HG03432 (cell line): ENCODE results near the gene PIGX.

Experiments
- ATAC-seq: cut with Tn5 transposase; IDR thresholded peaks from one replicate; pipeline ENCODE4 v1.9.1; 2021; ENCODE audit warnings: mild to moderate bottlenecking, moderate library complexity; ENCODE audit not compliant: unreplicated experiment

The PIGX gene

GRCh38 chr3:196711838-196712513, at the start of gene PIGX, which contains the start of gene CEP19:
PIGX (plus strand) TSS chr3:196712377.
CEP19 (minus strand) TSS chr3:196712250; CDS start chr3:196708657, 3,593 bp downstream.
- peak; percentile 77 for ATAC-seq

DNA sequence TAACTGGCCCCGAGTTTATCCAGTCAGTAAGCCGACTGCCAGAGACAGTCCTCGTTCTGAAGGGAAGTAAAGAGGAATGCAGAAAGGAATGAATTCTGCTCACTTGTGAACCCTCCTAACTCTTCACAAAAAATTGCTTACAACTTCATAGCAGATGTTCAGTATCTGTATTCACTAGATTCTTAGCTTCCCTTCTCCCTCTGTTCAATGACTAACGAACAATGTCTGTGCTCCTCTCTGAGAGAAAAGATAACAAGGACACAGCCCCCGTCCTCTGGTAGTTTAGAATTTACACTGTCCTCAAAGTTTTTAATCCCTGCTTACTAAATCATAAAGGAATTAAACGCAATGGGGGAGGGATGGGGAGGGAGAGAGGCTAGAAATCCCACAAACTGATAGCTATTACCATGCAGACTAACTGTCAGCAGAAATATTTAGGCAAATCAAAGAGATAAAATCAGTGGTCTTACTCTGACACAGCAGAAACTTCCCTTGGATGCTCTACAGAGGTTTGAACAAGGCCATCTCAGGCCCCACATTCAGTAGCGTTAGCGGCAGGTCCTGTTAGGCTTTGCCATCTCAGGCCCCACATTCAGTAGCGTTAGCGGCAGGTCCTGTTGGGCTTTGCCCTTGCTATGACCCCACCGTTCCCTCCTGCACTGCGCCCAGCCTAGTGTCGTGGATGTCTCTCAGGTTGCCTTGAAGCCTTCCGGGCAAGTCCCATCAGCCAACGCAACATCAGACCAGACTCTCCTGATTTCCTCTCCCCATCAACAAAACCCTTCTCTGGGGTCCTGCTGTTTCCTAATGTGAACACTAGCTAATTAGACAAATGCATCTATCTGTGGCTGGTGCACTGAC, 49.2 kb upstream of the PIGX start:
- ATAC-seq, result no peak

DNA sequence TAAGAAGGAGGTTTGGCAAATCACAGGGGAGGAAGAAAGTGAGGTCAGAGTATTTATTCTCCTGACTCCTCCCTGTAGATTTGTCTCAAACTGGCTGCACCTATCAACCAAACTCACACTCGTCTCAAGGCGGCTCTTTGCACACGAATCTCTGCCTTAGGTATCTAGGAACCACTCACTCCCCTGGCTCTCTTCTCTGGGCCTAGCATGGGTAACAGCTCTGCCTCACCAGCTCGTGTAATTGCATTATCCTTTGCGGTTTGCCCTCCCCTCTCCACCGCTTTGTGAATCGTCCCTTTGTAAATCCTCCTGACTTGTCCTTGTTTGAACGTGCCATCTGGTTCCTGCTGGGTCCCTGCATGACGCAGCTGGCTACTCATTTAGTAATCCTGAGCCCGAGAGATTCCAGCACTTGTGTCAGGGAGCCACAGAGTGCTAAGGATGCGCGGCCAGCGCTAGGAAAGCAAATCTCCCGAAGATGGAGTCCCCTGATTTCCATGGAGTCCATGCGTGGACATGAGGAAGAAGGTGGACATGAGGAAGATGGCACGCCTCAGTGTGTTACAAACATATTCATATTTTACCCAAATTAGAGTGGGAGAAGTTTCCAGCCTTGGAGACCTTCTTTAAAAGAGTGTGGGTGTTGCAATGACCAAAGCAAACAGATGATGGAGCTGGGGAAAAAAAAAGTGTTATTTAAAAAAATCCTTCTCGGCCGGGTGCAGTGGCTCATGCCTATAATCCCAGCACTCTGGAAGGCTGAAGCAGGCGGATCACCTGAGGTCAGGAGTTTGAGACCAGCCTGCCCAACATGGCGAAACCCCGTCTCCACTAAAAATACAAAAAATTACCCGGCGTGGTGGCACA, 45.9 kb upstream of the PIGX start:
- no peak for ATAC-seq

DNA sequence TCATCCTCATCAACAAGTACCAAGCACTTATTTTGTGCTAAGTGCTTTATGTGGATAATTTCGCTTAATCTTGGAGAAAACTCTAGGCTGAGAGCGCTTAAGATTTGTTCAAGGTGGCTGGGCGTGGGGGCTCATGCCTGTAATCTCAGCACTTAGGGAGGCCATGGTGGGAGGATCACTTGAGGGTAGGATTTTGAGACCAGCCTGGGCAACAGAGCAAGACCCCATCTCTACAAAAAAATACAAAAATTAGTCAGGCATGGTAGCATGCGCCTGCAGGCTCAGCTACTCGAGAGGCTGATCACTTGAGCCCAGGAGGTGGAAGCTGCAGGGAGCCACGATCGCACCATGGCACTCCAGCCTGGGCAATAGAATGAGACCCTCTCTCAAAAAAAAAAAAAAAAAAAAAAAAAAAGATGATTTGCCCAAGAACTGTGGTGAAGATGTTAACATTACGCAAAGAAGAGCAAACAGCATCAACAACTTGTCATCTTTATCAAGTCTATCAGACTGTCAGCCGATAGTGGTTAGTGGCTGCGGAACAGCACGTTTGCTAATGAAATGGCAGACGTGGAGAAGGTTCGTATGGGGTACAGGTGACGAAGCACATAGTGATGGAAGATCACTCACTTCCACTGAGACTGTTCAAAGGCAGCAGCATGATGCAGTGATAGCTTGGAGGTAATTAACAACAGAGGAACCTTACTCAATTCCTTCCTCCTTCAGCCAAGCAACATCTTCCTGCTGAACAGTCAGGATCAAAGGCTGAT, 44.9 kb upstream of the PIGX start:
- no peak for ATAC-seq

- ATAC-seq, result no peak
Measured at GRCh38 chr3:196670339-196670738, 41.8 kb upstream of the PIGX start.

GRCh38 chr3:196673632-196674031, 38.5 kb upstream of the PIGX start:
- no peak for ATAC-seq

GRCh38 chr3:196677353-196677752, 34.8 kb upstream of the PIGX start:
- ATAC-seq, result no peak

GRCh38 chr3:196677931-196678330, 34.2 kb upstream of the PIGX start:
- ATAC-seq, result no peak

DNA sequence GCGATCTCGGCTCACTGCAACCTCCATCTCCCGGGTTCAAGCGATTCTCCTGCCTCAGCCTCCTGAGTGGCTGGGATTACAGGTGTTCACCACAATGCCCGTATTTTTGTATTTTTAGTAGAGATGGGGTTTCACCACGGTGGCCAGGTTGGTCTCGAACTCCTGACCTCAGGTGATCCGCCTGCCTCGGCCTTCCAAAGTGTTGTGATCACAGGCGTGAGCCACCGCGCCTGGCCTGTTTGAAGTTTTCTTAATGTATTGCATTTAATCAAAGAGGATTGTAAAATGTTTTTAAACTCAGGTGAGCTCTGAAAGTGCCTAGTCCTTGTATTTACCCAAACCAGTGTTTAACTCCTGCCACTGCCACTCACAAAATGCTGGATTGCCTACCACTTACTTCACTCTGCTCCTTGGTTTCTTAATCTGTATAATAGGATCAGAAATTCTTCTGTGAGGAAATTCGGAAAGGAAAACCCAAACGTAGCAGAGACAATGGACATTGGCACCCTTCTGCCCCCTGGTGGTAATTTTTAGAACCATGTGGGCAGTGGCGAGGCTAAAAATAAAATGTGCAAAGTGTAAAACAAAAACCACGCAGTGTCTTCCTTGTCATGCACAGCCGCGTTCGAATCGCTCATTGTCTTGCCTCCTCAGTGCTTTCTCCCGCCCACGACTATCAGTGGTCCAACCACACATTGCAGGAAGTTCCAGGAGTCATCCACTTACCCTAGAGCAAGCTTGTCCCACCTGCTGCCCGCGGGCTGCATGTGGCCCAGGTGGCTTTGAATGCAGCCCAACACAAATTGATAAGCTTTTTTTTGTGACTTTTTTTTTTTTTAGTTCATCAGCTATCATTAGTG, 27.4 kb upstream of the PIGX start:
- peak; percentile 93 for ATAC-seq

DNA sequence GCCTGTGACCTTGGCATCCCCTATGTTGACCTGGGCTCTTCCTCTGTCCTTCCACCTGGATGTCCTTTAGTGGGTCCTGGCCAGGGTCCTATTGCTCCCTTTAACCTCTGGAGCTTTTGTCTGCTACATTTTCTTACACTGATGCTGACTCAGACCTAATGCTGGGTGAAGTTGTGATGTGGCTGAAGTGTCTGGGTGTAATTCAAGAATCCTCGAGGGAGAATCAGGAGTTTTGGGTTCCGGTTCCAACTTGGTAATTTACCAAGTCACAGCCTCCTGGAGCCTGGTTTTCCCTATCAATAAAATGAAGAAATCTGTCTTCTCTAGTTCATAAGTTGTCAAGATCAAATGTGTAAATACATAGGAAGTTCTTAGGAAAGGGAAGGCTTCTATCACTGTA, 25.7 kb upstream of the PIGX start:
- ATAC-seq, result no peak

DNA sequence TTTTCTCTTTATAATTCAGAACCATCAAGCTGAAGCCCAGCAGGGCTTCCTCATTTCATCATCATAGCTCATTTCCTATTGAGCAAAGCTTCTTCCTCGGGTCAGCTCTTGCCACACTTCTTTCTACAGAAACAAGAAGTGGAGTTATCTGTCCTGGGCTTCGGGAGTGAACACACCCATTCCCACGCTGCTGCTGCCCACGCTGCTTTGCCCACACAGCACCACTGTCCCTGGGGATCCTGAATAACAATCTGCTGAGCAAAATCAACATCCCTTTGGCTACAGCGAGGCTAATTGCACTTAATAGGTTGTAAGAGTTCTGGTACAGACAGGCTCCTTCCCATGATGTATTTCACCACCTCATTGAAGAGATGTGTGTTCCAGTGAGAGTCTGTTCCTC, 23.8 kb upstream of the PIGX start:
- ATAC-seq, result no peak

DNA sequence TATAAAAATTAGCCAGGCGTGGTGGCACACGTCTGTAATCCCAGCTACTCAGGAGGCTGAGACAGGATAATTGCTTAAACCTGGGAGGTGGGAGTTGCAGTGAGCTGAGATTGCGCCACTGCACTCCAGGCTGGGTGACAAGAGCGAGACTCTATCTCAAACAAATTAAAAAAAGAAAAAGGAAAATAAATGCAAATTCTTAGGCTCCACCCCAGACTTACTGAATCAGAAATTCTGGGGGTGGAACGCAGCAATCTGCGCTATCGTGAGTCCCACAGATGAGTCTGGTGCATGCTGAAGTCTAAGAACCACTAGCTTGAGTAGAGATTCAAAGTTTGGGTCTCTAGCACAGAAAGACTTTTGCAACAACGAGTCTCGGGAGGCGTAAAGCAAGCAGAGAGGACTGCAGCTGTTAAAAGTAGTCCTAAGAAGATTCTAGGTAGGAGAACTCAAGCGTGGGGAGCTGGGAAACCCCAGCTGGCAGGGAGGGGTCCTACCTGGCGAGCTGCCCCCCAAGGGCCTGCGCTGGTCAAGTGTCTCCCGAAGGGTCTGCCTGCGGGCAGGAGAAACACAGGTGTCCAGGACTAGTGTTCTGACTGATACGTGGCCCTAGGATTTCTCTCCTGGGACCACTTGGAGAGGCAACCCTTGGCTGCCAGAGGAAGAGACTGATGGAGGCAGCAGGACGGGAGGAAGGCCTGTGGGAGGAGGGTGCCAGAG, 22.1 kb upstream of the PIGX start:
- no peak for ATAC-seq

DNA sequence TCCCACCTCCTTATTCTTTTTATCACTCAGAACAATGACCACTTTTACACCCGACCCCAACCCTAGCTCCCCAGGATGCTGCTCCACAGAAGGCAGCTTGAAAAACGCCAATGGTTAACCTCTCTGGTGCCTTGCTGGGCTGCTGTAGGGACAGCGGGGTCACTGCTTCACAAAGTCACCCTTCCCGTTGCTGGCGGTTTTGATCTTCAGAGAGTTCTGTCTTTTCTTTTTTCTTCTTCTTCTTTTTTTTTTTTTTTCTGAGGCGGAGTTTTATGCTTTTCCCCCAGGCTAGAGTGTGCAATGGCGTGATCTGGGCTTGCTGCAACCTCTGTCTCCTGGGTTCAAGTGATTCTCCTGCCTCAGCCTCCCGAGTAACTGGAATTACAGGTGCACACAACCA, 20.8 kb upstream of the PIGX start:
- no peak for ATAC-seq

DNA sequence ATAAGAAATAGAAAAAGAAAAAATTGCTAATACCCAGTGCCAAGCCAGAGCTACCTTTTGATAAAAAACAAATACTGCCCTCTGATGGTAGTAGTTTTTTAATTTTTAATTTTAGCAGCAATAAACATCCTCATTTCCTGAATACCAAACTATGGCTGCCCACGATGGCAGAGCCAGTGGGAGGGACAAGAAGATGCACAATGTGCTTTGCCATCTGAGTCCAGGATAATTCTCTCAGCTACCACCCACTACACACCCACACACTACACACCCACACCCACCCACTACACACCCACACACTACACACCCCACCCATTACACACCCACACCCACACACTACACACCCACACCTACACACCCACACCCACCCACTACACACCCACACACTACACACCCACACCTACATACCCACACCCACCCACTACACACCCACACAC, 18.0 kb upstream of the PIGX start:
- ATAC-seq, result no peak

DNA sequence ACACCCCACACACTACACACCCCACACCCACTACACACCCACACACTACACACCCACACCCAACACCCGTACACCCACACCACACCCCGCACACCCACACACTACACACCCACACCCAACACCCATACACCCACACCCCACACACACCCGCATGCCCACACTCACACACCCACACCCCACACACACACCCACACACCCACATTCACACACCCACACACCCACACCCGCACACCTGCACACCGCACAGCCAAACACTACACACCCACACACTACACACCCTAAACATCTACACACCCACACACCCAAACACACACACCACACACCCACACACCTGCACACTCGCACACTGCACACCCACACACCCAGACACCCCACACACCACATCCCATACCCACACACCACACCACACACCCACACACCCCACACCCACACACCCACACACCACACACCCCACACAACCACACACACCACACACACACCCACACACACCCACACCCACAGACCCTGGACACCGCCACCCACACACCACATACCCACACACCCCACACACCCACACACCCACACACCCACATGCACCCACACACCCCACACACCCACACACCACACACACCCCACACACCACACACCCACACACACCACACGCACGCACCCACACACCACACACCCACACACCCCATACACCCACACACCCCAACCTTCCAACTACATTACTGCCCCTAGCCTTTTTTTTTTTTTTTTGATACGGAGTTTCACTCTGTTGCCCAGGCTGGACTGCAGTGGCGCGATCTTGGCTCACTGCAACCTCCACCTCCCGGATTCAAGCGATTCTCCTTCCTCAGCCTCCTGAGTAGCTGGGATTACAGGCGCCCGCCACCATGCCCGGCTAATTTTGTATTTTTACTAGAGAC, 17.0 kb upstream of the PIGX start:
- ATAC-seq, result no peak

DNA sequence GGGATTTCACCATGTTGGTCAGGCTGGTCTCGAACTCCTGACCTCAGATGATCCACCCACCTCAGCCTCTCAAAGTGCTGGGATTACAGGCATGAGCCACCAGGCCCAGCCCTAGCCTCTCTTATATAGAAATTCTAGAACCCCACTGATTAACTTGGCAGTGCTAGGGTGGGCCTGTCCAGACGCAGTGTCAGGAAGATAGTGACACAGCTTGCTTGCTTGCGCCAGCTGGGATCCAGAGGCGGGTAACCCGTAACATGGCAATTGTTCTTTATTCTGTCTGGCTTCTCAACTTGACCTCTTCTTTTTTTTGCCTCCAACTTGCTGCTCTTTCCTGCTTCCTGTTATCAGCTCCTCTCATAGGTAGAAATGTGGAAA, 16.3 kb upstream of the PIGX start:
- no peak for ATAC-seq

GRCh38 chr3:196697270-196697669, 14.9 kb upstream of the PIGX start:
- ATAC-seq, result no peak

GRCh38 chr3:196699749-196700148, 12.4 kb upstream of the PIGX start:
- no peak for ATAC-seq
